ENCODE results near the gene NID2.

- no peak for TF ChIP-seq PPARA (CRISPR knock-in tag; IDR thresholded peaks at IDR 0.05; ENCODE audit: borderline replicate concordance)
- no peak for TF ChIP-seq ZNF70 (CRISPR knock-in tag; IDR thresholded peaks at IDR 0.05)
- no peak for TF ChIP-seq ZC3H10 (CRISPR knock-in tag; IDR thresholded peaks at IDR 0.05)
- TF ChIP-seq TSHZ2 (CRISPR knock-in tag; IDR thresholded peaks at IDR 0.05), result no peak
- no peak for TF ChIP-seq ZFP3 (CRISPR knock-in tag; IDR thresholded peaks at IDR 0.05)
- TF ChIP-seq TCF4 (CRISPR knock-in tag; IDR thresholded peaks at IDR 0.05; ENCODE audit: borderline replicate concordance), result no peak
- no peak for TF ChIP-seq CREB5 (CRISPR knock-in tag; IDR thresholded peaks at IDR 0.05; ENCODE audit: low read depth)
- no peak for TF ChIP-seq OSR1 (CRISPR knock-in tag; IDR thresholded peaks at IDR 0.05)
- no peak for TF ChIP-seq RARB (CRISPR knock-in tag; IDR thresholded peaks at IDR 0.05)
Observed at GRCh38 chr14:52040598-52040997, 28.3 kb downstream of the NID2 start.
